A172 (cell line): ENCODE data around the gene BAIAP2. TPM values are rescaled to one million over a fixed set of nuclear protein-coding genes. Genes with fewer than 3 reads are reported as not detected.

Source experiments
- DNase-seq: peaks from one replicate; pipeline ENCODE4 v3.0.0-alpha.2; 2015; ENCODE audit warnings: low spot score
- total RNA-seq: library from RNA; depleted of rRNA; stranded (reverse); fragments of >200 nt; shearing (Covaris generic); gene quantifications from 2 replicates; pipeline ENCODE4 v1.2.3, GENCODE V29; 2014

The BAIAP2 gene
- total RNA-seq, 1 experiment from 2014 or later, result 89.5 TPM

DNA sequence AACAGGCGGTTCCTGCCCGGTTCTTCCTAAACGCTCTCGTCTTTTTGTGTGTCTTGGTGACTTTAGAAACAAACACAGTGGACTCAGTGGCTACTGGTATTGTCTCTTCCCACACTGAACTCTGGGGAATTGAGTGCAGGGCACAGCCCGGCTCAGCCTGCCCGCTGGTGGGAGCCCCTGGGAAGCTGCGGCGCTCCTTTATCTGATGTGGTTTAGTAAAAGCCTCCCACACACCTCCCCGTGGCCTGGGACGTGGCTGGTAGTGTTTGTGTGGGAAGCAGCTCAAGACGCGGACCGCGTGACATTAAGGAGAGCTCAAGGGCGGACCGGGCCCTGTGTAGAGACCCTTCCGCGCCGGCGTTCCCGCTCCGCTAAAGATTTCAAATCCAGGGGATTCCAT, 75.0 kb downstream of the BAIAP2 start:
- no peak for DNase-seq

DNA sequence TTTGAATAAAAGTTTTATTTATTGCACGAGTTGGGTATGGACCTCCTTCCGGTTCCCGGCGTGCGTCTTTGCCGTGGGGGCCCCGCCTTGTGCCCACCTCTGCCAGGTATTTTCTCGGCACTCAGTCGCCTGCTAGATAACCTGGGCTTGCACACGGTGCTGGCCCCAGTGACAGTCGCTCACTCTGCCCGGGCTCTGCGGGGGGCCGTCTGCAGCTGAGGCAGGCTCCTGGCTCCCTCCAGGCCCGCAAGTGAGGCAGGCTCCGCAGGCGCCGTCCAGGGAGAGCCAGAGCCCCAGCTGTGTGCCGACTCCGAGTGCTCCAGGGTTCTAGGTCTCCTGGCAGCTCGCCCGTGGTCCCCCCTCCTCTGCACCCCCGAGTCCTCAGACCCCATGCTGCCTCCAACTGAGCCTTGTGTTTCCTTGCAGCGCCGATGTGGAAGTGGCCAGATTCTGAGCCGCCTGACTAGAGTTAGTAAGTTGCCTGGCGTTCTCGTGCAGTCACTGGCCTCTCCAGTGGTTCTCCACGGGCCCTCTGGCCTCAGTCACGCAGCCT, 75.6 kb downstream of the BAIAP2 start:
- no peak for DNase-seq

DNA sequence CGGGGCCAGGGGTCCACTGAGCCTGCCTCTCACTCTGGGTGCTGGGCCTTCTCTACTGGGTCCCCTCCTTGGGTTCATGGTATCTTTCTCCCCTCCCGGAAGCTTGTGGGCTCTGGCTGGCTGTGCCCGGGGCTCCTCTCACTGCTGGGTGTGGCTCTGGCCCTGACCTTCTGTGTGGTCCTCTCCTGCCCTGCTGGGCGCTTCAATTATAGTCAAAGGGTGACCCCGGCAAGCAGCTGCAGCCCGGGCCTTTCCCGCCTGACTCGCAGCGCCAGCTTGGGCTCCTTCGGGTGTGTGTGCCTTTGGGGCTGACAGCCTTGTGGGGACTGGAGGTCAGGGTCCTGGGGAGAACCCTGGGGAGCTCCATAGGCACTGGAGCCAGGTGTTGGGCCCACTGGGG, 76.1 kb downstream of the BAIAP2 start:
- no peak for DNase-seq

DNA sequence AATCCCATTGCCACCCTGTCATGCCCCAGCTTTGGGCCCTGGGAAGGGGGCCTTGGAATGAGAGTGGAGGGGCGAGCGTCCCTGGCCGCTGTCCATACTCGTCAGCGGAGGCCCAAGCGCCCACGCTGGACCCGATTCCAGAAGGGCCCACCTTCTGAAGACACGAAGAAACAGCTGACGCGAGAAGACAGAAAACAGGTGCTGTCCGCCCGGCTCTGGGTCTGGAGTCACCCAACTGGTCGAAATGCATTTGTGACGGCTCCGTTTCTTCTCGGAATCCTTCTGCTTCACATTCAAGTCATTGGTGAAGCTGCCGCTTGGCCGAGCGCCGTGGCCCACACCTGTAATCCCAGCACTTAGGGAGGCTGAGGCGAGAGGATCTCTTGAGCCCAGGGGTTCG, 77.5 kb downstream of the BAIAP2 start:
- no peak for DNase-seq

GRCh38 chr17:81113158-81113724, 78.3 kb downstream of the BAIAP2 start:
- no peak for DNase-seq

GRCh38 chr17:81114351-81115093, 79.6 kb downstream of the BAIAP2 start:
- DNase-seq, result no peak

- DNase-seq, result no peak
These were observed 80.3 kb downstream of the BAIAP2 start for GRCh38 chr17:81115219-81115618.

DNA sequence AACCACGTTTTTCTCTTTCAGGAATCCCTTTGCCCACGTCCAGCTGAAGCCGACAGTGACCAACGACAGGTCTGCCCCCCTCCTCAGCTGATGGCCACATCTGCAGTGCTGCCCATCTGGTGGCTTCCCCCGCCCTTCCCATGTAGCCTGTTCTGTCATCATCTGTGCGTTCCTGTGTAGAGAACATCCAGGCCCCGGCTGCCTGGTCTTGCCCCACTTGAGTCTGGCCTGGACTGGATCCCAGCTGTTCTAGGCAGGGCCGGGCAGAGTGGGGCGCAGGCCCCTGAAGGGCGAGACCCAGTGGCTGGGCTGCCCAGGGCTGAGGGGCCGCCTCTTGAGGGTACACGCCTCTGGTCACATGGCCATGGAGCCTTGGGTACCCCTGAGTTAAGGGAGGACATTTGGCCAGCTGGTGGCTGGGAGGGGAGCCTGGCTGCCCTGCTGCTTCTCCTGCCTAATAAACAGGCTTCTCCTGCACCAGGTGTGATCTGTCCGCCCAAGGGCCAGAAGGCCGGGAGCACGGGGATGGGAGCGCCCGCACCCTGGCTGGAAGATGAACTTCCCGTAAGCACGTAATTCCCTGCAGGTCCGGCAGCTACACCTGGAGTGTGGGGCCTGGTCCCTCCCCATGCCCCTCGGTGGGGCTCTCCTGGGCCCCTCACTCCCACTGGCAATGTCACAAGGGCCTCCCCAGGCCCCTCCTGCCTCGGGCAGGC, 81.0 kb downstream of the BAIAP2 start:
- no peak for DNase-seq

GRCh38 chr17:81116704-81117103, 81.8 kb downstream of the BAIAP2 start:
- DNase-seq, result no peak

DNA sequence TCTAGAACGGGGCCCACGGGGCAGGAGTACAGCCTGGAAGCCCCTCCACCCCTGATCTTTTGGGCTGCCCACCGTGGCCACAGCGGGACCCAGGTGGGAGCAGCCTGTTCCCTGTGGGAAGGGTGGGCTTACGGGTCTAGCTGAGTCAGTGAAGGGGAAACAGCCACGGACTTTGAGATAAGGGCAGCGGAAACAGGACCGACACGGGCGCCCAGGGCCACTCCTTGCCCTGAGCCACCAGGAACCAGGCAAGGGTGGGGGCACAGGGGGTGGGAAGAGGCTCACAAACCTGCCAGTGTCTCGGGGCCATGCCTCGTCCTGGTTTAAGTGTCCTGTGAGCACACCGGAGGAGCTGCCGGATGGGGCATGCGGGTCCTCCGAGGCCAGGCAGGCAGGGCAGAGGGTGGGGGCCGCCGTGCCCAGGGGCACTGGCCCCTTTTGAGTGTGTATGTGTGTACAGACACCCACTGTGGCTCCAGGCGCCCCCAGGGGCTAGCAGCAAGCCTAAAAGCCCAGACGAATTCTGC, 82.8 kb downstream of the BAIAP2 start:
- no peak for DNase-seq

- no peak for DNase-seq
These were observed 83.6 kb downstream of the BAIAP2 start for GRCh38 chr17:81118308-81119221.

GRCh38 chr17:81119223-81120148, 84.5 kb downstream of the BAIAP2 start:
- peak; percentile 92 for DNase-seq

GRCh38 chr17:81120149-81120484, 85.2 kb downstream of the BAIAP2 start:
- DNase-seq, result no peak

GRCh38 chr17:81120695-81121621, 86.0 kb downstream of the BAIAP2 start:
- no peak for DNase-seq

DNA sequence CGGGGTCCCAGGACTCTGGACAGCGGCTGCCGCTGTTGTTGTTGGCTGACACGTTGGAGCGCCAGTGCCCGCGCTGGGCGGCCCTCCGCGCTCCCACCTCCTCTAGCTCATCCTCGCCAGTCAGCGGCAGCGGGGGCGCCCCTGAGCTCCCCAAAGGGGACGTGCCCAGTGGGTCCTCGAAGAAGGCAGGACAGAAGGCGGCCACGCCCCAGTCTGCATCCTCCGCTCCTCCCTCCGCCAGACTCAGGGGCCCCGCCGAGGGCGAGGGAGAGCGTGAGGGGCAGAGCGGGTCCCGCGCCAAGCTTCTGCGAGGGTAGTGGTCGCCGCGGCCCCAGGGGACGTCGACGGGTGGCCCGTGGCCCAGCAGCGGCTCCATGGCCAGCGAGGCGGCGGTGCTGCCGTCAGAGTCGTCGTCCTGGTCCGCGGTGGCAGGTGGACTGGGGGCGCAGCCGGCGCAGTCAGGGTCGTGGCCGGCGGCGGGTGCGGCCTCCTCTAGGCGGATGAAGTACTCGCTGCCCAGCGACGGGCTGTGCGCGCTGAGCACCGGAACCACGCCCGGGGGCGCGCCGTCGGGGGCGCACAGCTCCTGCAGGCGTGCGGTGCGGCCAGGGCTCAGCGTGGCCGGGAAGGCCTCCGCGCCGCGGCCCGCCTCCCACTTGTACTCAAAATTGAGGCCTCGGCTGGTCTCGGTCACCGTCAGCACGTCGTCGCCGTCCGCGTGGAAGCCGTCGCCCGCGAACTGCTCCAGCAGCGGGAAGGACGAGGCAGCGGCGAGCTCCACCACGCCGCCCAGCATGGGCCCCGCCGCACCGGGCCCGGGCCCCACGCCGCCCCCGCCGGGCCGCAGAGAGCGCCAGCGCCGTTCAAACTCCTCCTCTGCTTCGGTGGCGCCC, 87.1 kb downstream of the BAIAP2 start:
- no peak for DNase-seq

GRCh38 chr17:81123052-81124048, 88.4 kb downstream of the BAIAP2 start:
- no peak for DNase-seq

DNA sequence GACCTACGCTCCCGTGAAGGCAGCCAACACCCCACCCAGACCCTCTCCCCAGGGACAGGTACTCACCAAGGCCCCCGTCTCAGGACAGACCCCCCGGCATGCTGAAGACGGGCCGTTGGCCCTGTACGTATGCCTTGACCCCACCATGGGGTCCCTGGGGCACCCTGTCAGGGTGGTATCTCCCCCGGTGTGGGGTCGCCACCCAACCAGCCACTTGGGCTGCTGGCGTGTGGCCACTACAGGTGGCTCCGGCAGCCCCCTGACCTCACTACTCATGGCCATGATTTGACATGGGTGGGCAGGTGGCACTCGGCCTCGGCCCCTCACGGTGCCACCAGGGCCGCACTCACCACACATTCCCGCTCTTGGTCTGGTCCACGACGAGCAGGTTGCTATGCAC, 89.4 kb downstream of the BAIAP2 start:
- no peak for DNase-seq
